CD4-positive, alpha-beta T cell (primary cell): ENCODE data around the gene STYK1. TPM values are rescaled to one million over a fixed set of nuclear protein-coding genes. Genes with fewer than 3 reads are reported as not detected.
"Not testable (repeated sequence)": the region's sequence is repeated elsewhere in the genome, so short reads cannot be mapped to it uniquely, and the experiment has no call there.

Experiments
- ATAC-seq: fragments of 200-7000 bp; cut with Tn5 transposase; one replicate; pipeline ENCODE4 v1.10.0; 2022; ENCODE audit warnings: mild to moderate bottlenecking; ENCODE audit not compliant: poor library complexity
- CTCF ChIA-PET: fragments of 350-600 bp; sonication (Branson Sonifier 250); formaldehyde crosslinking; loops from one replicate; lab custom pipeline; 2021; ENCODE audit warnings: antibody characterized with exemption, inconsistent platforms; lab: Charles Lee
- POLR2A ChIA-PET: fragments of 350-600 bp; sonication (Branson Sonifier 250); formaldehyde crosslinking; loops from one replicate; lab custom pipeline; 2021; ENCODE audit warnings: antibody characterized with exemption, inconsistent platforms; lab: Charles Lee
- DNase-seq, 14 experiments: peaks; one replicate each; pipeline ENCODE4 v3.0.0-alpha.2; 2013 to 2020; ENCODE audit warnings: mixed read lengths in 2 of 14
- H3K27ac ChIP-seq, 2 donors: one replicate each; pipeline versions ENCODE4 v1.5.1 to v1.7.0; 2013; ENCODE audit warnings: low read length in 2 of 2, low read depth in 1 of 2, mild to moderate bottlenecking in 1 of 2
- H3K27me3 ChIP-seq, 2 experiments: 1 replicate in 1 of 2; 2 replicates in 1 of 2; pipeline versions ENCODE4 v1.6.1 to v1.7.0; 2013; ENCODE audit warnings: low read length in 2 of 2, control low read depth in 1 of 2, mild to moderate bottlenecking in 1 of 2, moderate library complexity in 1 of 2; ENCODE audit not compliant: insufficient read depth in 2 of 2, control insufficient read depth in 1 of 2
- H3K36me3 ChIP-seq: one replicate; pipeline ENCODE4 v1.6.1; 2013; ENCODE audit warnings: low read length, control low read depth; ENCODE audit not compliant: insufficient read depth
- H3K4me1 ChIP-seq: one replicate; pipeline ENCODE4 v1.6.1; 2013; ENCODE audit warnings: low read length, control low read depth; ENCODE audit not compliant: insufficient read depth
- H3K4me3 ChIP-seq: one replicate; pipeline ENCODE4 v1.5.1; 2013; ENCODE audit warnings: mild to moderate bottlenecking, low read length, moderate library complexity
- H3K9me3 ChIP-seq, 2 experiments: 1 replicate in 1 of 2; 2 replicates in 1 of 2; pipeline versions ENCODE4 v1.6.1 to v1.7.0; 2013; ENCODE audit warnings: low read length in 2 of 2, mild to moderate bottlenecking in 2 of 2, control low read depth in 1 of 2, moderate library complexity in 1 of 2; ENCODE audit not compliant: control insufficient read depth in 1 of 2, insufficient read depth in 1 of 2
- H3K27ac Mint-ChIP-seq: one replicate; pipeline ENCODE4 v1.8.0; 2020; ENCODE audit warnings: mixed read lengths
- H3K27me3 Mint-ChIP-seq: one replicate; pipeline ENCODE4 v1.8.0; 2021; ENCODE audit warnings: mixed read lengths
- H3K36me3 Mint-ChIP-seq: one replicate; pipeline ENCODE4 v1.8.0; 2021; ENCODE audit warnings: low read depth, mixed read lengths
- H3K4me1 Mint-ChIP-seq: one replicate; pipeline ENCODE4 v1.8.0; 2021; ENCODE audit warnings: low read depth, mixed read lengths
- H3K4me3 Mint-ChIP-seq: one replicate; pipeline ENCODE4 v1.8.0; 2020; ENCODE audit warnings: mild to moderate bottlenecking, mixed read lengths
- H3K9me3 Mint-ChIP-seq: one replicate; pipeline ENCODE4 v1.8.0; 2020; ENCODE audit warnings: mixed read lengths
- CTCF ChIP-seq: fragments of 200-600 bp; IDR thresholded peaks from one replicate; pipeline ENCODE4 v1.8.0; 2022; ENCODE audit warnings: antibody characterized with exemption, mild to moderate bottlenecking
- intact Hi-C, 2 experiments: fragments of 100-400 bp; cut with DNase I in 1 of 2; cut with micrococcal nuclease in 1 of 2; formaldehyde crosslinking; loops; one replicate each; pipeline versions ENCODE4 v1.15.1 to v1.9.0; 2023 to 2025; cut with DNase I, micrococcal nuclease
- total RNA-seq, 174 experiments: library from RNA in 2 of 174; stranded (reverse) in 2 of 174; gene quantifications; one replicate each; pipeline ENCODE4 v1.2.3 and lab custom pipeline; 2021 to 2026

STYK1 gene
- total RNA-seq, 2 experiments from 2014 or later = not detected

- Mint-ChIP-seq H3K4me1 (no peaks in the 10 kb centered on the region), H3K27ac (no peak overlapping the region), H3K4me3 (no peak overlapping the region), H3K36me3 (no peaks in the 10 kb centered on the region), H3K9me3 (no peaks in the 10 kb centered on the region), H3K27me3 (peaks cover 39% of the 10 kb centered on the region)
- H3K4me3 ChIP-seq = no peak overlapping the region
- DNase-seq (no peak), ATAC-seq (no peak)
- peaks cover 0 to 2% of the 10 kb centered on the region in 2 experiments for H3K27me3 ChIP-seq
- CTCF ChIA-PET = interaction anchor here (0.6 kb wide), 1 partner anchor 58 kb away, joined by 3 read pairs; no protein-coding TSS in a partner anchor
- H3K36me3 ChIP-seq = no peaks in the 10 kb centered on the region
- no peak for TF ChIP-seq CTCF
- POLR2A ChIA-PET = no interaction called here
- intact Hi-C loops = no loop called here
- no peaks in the 10 kb centered on the region for H3K4me1 ChIP-seq
- no peak overlapping the region for H3K27ac ChIP-seq
- H3K9me3 ChIP-seq = no peaks in the 10 kb centered on the region
These were observed 12.5 kb downstream of the STYK1 start for GRCh38 chr12:10661338-10661737.

- no peak for ATAC-seq
- Mint-ChIP-seq H3K36me3 (no peaks in the 10 kb centered on the region), H3K27ac (no peak overlapping the region), H3K4me1 (no peaks in the 10 kb centered on the region), H3K27me3 (peaks cover 24% of the 10 kb centered on the region), H3K4me3 (no peak overlapping the region), H3K9me3 (no peaks in the 10 kb centered on the region)
- Histone ChIP-seq H3K4me1 (no peaks in the 10 kb centered on the region), H3K36me3 (no peaks in the 10 kb centered on the region), H3K9me3 (no peaks in the 10 kb centered on the region), H3K27ac (no peak overlapping the region), H3K4me3 (no peak overlapping the region), H3K27me3 (peaks cover 0 to 2% of the 10 kb centered on the region in 2 experiments)
- no peak for DNase-seq
- no peak for TF ChIP-seq CTCF
- intact Hi-C loops = no loop called here
- ChIA-PET POLR2A (no interaction called here), CTCF (no interaction called here)
These were observed 19.8 kb downstream of the STYK1 start for GRCh38 chr12:10654003-10654402.

- POLR2A ChIA-PET = no interaction called here
- intact Hi-C loops = no loop called here
- Mint-ChIP-seq H3K4me3 (no peak overlapping the region), H3K36me3 (peaks cover 5% of the 10 kb centered on the region), H3K27ac (no peak overlapping the region), H3K4me1 (no peaks in the 10 kb centered on the region), H3K9me3 (peaks cover 5% of the 10 kb centered on the region), H3K27me3 (peaks cover 24% of the 10 kb centered on the region)
- Histone ChIP-seq H3K4me1 (no peaks in the 10 kb centered on the region), H3K4me3 (no peak overlapping the region), H3K36me3 (no peaks in the 10 kb centered on the region), H3K9me3 (peaks cover 0 to under 1% of the 10 kb centered on the region in 2 experiments), H3K27me3 (peaks cover 0 to 2% of the 10 kb centered on the region in 2 experiments), H3K27ac (no peak overlapping the region)
- TF ChIP-seq CTCF = no peak
- CTCF ChIA-PET = no interaction called here
- DNase-seq (no peak), ATAC-seq (no peak)
These were observed 21.7 kb downstream of the STYK1 start for GRCh38 chr12:10652192-10652591.

- Mint-ChIP-seq H3K27me3 (peaks cover 29% of the 10 kb centered on the region), H3K36me3 (peaks cover 18% of the 10 kb centered on the region), H3K9me3 (peaks cover 24% of the 10 kb centered on the region)
- H3K4me1 ChIP-seq, POLR2A ChIA-PET, H3K36me3 ChIP-seq, H3K27ac Mint-ChIP-seq, H3K4me3 Mint-ChIP-seq, H3K27me3 ChIP-seq, CTCF ChIA-PET, DNase-seq, H3K4me3 ChIP-seq, H3K4me1 Mint-ChIP-seq, H3K27ac ChIP-seq, intact Hi-C loops, ATAC-seq: not testable (repeated sequence)
- H3K9me3 ChIP-seq = peaks cover 8 to 23% of the 10 kb centered on the region in 2 experiments
These were observed 27.3 kb downstream of the STYK1 start for GRCh38 chr12:10646576-10646975.
